Measurements from ENCODE around the gene SSH2. TPM values are rescaled to one million over a fixed set of nuclear protein-coding genes. Genes with fewer than 3 reads are reported as not detected.

SSH2 gene
- total RNA-seq, 1 donor from 2014 or later = 12.2 TPM

DNA sequence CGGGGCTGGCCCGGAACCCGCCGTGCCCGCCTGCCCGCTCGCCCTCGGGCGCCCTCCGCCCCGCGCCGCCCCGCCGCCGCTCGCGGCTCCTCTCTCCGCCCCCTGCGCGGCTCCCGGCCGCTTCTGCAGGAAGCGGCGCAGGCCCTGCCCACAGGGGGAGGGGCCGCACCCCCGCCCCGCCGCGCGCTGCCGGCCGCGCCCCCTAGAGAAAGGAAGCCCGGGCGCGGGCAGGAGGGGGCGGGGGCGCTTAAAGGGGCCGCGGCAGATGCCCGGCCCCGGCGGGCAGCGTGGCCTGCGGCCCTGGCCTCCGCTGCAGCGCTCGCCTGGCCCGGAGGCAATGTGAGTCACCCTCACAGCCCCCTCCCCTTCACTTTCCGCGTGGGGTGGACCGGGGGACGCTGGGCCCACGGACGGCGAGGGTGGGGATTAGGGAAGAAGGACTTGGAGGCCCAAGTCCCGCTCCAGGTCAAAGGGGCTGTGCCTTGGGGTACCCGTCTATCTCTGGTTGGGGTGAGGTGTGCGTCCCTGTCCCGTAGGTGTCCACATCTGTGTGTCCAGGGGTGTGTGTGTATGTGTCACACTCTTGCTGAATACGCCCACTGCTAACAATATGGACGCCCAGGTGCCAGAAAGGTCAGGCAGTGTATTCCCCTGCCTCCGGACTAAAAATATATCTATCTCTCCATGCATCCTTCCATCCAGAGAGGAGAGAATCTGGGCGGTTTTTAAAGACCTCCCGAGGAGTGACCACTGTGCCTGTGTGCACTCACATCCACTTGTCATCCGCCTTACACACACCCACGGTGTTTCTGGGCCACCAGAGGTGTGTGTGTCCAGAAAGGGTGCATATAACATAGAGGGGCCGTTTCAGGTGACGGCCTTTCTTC is 340.3 kb downstream of the SSH2 start, which contains the start of gene GIT1:
Gene GIT1 (minus strand): TSS at position 125 of the 887 bp plus-strand sequence. CDS start 270 bp downstream, outside the sequence.
- no peaks in the 10 kb centered on the region for H3K9me3 Mint-ChIP-seq
- H3K27ac ChIP-seq = no peak within 1 kb of the TSS
- no peak for TF ChIP-seq EZH2 (IDR thresholded peaks at IDR 0.05)
- no peak for TF ChIP-seq EZH2phosphoT487 (IDR thresholded peaks at IDR 0.05)
- TF ChIP-seq, protein P1, sequence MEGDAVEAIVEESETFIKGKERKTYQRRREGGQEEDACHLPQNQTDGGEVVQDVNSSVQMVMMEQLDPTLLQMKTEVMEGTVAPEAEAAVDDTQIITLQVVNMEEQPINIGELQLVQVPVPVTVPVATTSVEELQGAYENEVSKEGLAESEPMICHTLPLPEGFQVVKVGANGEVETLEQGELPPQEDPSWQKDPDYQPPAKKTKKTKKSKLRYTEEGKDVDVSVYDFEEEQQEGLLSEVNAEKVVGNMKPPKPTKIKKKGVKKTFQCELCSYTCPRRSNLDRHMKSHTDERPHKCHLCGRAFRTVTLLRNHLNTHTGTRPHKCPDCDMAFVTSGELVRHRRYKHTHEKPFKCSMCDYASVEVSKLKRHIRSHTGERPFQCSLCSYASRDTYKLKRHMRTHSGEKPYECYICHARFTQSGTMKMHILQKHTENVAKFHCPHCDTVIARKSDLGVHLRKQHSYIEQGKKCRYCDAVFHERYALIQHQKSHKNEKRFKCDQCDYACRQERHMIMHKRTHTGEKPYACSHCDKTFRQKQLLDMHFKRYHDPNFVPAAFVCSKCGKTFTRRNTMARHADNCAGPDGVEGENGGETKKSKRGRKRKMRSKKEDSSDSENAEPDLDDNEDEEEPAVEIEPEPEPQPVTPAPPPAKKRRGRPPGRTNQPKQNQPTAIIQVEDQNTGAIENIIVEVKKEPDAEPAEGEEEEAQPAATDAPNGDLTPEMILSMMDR (IDR thresholded peaks at IDR 0.05) = no peak
- peak; percentile 97 for DNase-seq (ENCODE audit: low spot score)
- H3K9ac ChIP-seq = peak within 1 kb of the TSS; percentile 37
- H3K4me1 Mint-ChIP-seq = peaks cover 44% of the 10 kb centered on the region
- H4K20me1 ChIP-seq (ENCODE audit: low read depth) = peaks cover 53% of the 10 kb centered on the region
- H3K4me3 ChIP-seq = peak within 1 kb of the TSS; percentile 84
- H3K9me3 ChIP-seq (ENCODE audit: low read depth) = no peaks in the 10 kb centered on the region
- peaks cover 31% of the 10 kb centered on the region for H3F3A ChIP-seq (ENCODE audit: low read depth)
- H3K79me2 ChIP-seq (ENCODE audit: low read depth) = peaks cover 49% of the 10 kb centered on the region
- H3K36me3 ChIP-seq = no peaks in the 10 kb centered on the region
- peaks cover 9% of the 10 kb centered on the region for H3K27me3 Mint-ChIP-seq (ENCODE audit: insufficient read depth, low read depth)
- peak within 1 kb of the TSS; percentile 94 for H3K4me3 Mint-ChIP-seq
- H3K4me2 ChIP-seq = peak within 1 kb of the TSS; percentile 90
- H3K27ac Mint-ChIP-seq = peak within 1 kb of the TSS; percentile 96
- H3K36me3 Mint-ChIP-seq = no peaks in the 10 kb centered on the region
- no peaks in the 10 kb centered on the region for H3K27me3 ChIP-seq
- peaks cover 56% of the 10 kb centered on the region for H3K4me1 ChIP-seq
- no peak within 1 kb of the TSS for H2AFZ ChIP-seq (replicated peaks)

DNA sequence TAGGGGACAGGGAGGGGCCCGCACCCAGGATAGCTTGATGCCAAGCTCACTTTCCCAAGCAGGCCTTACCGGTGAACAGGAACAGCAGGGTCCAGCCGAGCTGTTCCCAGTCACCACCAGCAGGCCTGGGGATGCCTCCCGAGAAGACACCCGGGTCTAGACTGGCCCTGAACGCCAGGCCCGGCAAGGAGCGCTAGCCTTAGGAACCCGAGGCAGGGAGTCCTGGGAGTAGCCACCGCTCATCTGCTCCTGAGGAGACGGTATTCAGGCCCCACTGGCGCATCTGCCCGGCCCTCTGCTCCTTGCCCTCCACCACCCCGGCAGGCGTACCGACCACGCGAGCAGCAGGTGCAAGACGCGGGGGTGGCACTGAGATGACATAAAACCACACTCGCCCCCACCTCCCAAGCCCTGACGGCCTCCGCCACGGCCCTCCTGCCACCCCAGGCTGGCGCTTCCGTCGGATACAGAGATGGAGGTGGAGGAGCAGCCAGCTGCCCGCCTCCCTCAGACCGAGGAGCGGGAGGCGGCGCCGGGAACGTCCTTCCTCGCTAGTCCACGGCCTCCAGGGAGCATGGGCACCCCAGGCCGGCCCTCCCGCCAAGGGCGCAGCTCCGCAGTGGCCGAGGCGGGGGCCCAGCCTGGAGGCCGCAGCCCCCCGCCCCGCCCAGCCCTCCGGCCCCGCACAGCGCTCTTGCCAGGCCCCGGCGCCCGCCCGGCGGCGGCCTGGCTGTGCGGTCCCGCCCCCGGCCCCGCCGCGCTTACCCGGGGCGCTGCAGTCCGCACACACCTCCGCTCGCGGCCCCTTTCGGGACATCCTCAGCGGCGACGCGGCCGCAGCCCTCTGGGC is 341.2 kb downstream of the SSH2 start:
- Histone ChIP-seq H3F3A (ENCODE audit: low read depth) (peaks cover 28% of the 10 kb centered on the region), H3K4me2 (peak overlapping the region; percentile 90), H2AFZ (replicated peaks) (no peak overlapping the region), H3K27ac (no peak overlapping the region), H3K79me2 (ENCODE audit: low read depth) (peaks cover 52% of the 10 kb centered on the region), H3K9ac (peak overlapping the region; percentile 37), H3K36me3 (no peaks in the 10 kb centered on the region), H4K20me1 (ENCODE audit: low read depth) (peaks cover 53% of the 10 kb centered on the region), H3K9me3 (ENCODE audit: low read depth) (no peaks in the 10 kb centered on the region), H3K27me3 (no peaks in the 10 kb centered on the region), H3K4me3 (peak overlapping the region; percentile 84), H3K4me1 (peaks cover 57% of the 10 kb centered on the region)
- Mint-ChIP-seq H3K27me3 (ENCODE audit: insufficient read depth, low read depth) (peaks cover 14% of the 10 kb centered on the region), H3K4me1 (peaks cover 47% of the 10 kb centered on the region), H3K4me3 (peak overlapping the region; percentile 94), H3K27ac (no peak overlapping the region), H3K9me3 (no peaks in the 10 kb centered on the region), H3K36me3 (no peaks in the 10 kb centered on the region)
- TF ChIP-seq EZH2 (IDR thresholded peaks at IDR 0.05) (no peak), EZH2phosphoT487 (IDR thresholded peaks at IDR 0.05) (no peak)
- TF ChIP-seq, protein P1 (IDR thresholded peaks at IDR 0.05) = no peak
- peak; percentile 79 for DNase-seq (ENCODE audit: low spot score)

- H2AFZ ChIP-seq (replicated peaks) = no peak overlapping the region
- DNase-seq (ENCODE audit: low spot score) = peak; percentile 16
- no peak overlapping the region for H3K27ac ChIP-seq
- H3K4me2 ChIP-seq = peak overlapping the region; percentile 90
- H4K20me1 ChIP-seq (ENCODE audit: low read depth) = peaks cover 57% of the 10 kb centered on the region
- Mint-ChIP-seq H3K9me3 (no peaks in the 10 kb centered on the region), H3K4me1 (peaks cover 48% of the 10 kb centered on the region), H3K27ac (no peak overlapping the region), H3K27me3 (ENCODE audit: insufficient read depth, low read depth) (peaks cover 14% of the 10 kb centered on the region), H3K4me3 (peak overlapping the region; percentile 94), H3K36me3 (no peaks in the 10 kb centered on the region)
- peak overlapping the region; percentile 84 for H3K4me3 ChIP-seq
- peaks cover 57% of the 10 kb centered on the region for H3K79me2 ChIP-seq (ENCODE audit: low read depth)
- TF ChIP-seq, protein P1 (IDR thresholded peaks at IDR 0.05) = no peak
- TF ChIP-seq EZH2phosphoT487 (IDR thresholded peaks at IDR 0.05) = no peak
- no peak for TF ChIP-seq EZH2 (IDR thresholded peaks at IDR 0.05)
- H3K9ac ChIP-seq = peak overlapping the region; percentile 37
- peaks cover 56% of the 10 kb centered on the region for H3K4me1 ChIP-seq
- H3K9me3 ChIP-seq (ENCODE audit: low read depth) = no peaks in the 10 kb centered on the region
- no peaks in the 10 kb centered on the region for H3K36me3 ChIP-seq
- no peaks in the 10 kb centered on the region for H3K27me3 ChIP-seq
- H3F3A ChIP-seq (ENCODE audit: low read depth) = peaks cover 26% of the 10 kb centered on the region
Measured at GRCh38 chr17:29588017-29588561, 341.9 kb downstream of the SSH2 start.

Data from neural progenitor cell (in vitro differentiated cells).